ENCODE data around the gene CACNA1S. TPM values are rescaled to one million over a fixed set of nuclear protein-coding genes. Genes with fewer than 3 reads are reported as not detected.

CACNA1S gene
- polyA plus RNA-seq, 1 of the 3 experiments (the other 2 are of a cell fraction): not detected

DNA sequence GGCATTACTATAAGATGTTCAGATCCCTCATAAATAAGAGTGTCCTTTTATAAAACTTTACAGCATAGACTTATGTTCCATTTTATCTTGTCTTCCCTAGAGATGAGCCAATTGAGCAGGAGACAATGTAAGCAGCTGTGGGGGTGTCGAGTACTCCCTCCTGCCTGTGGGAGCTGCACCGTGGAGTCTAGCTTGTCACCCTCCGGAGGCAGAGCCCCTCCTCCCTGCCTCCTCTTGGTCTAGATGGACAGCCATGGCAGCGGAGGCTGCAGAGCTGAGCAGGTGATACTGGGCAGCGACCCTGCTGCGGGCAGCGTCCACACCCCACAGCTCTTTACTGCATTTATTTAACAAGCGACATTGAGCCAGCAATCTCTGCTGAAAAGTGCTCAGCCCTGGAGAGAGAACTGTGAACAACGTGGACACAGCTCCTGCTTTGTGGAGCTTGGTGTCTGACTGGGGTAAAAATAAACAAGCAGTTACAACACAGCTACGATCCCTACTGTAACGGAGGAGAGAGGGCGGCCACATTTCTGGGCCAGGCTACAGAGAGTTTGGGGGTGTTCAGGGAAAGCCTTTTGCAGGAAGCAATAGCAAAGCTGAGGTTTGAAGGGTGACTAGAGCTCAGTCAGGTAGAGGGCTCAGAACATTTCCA lies 75.9 kb downstream of the CACNA1S start:
- peaks cover 21% of the 10 kb centered on the region for H3K27me3 ChIP-seq (ENCODE audit: insufficient read depth)
- CTCF ChIA-PET: interaction anchor here (1.5 to 21.0 kb wide), 5 partner anchors 10 to 77 kb away, joined by 4 to 277 read pairs (median 5); partner anchors contain the start of gene KIF21B
- 78% methylated on average over 9 of the region's 12 CpGs for WGBS (ENCODE audit: low lambda C conversion rate)

DNA sequence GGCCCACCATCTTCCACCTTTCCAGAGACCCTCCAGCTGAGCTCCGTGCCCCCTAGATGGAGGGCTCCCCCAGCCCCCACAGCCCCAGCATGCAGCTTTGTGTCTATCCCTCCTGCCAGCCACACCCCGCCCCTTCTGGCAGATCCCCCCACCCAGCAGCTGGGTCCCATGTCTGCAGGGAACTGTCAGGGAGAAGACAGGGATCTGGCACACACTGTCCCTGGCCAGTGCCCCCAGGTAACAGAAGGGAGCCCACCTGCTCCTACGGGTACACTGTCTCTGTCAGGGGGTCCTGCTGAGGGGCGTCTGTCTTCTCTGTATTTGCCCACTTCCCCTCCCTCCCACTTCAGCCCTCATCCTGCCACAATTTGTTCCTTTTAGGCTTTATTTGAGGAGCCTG lies 77.6 kb downstream of the CACNA1S start:
- no peak overlapping the region for H3K9ac ChIP-seq
- DNase-seq: no peak
- H3K27ac ChIP-seq (ENCODE audit: low read depth in 2 of 2, low read length in 1 of 2): no peak overlapping the region
- POLR2A ChIA-PET: no interaction called here
- CTCF ChIA-PET: interaction anchor here (1.1 to 21.0 kb wide), 5 partner anchors 8 to 80 kb away, joined by 3 to 277 read pairs (median 5); partner anchors contain the start of gene KIF21B
- no peaks in the 10 kb centered on the region for H3K79me2 ChIP-seq (ENCODE audit: insufficient read depth)
- no peaks in the 10 kb centered on the region for H4K20me1 ChIP-seq (ENCODE audit: insufficient read depth)
- TF ChIP-seq, protein P1, sequence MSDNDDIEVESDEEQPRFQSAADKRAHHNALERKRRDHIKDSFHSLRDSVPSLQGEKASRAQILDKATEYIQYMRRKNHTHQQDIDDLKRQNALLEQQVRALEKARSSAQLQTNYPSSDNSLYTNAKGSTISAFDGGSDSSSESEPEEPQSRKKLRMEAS (IDR thresholded peaks at IDR 0.05; ENCODE audit: low read depth): no peak
- TF ChIP-seq, protein P2, sequence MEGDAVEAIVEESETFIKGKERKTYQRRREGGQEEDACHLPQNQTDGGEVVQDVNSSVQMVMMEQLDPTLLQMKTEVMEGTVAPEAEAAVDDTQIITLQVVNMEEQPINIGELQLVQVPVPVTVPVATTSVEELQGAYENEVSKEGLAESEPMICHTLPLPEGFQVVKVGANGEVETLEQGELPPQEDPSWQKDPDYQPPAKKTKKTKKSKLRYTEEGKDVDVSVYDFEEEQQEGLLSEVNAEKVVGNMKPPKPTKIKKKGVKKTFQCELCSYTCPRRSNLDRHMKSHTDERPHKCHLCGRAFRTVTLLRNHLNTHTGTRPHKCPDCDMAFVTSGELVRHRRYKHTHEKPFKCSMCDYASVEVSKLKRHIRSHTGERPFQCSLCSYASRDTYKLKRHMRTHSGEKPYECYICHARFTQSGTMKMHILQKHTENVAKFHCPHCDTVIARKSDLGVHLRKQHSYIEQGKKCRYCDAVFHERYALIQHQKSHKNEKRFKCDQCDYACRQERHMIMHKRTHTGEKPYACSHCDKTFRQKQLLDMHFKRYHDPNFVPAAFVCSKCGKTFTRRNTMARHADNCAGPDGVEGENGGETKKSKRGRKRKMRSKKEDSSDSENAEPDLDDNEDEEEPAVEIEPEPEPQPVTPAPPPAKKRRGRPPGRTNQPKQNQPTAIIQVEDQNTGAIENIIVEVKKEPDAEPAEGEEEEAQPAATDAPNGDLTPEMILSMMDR (IDR thresholded peaks at IDR 0.05): no peak
- no peak for TF ChIP-seq GATA2 (CRISPR knock-in tag; IDR thresholded peaks at IDR 0.05)
- TF ChIP-seq NFIC (IDR thresholded peaks at IDR 0.05; ENCODE audit: borderline replicate concordance): no peak
- no peak for TF ChIP-seq YY1 (IDR thresholded peaks at IDR 0.05; ENCODE audit: low read depth)
- TF ChIP-seq, protein P3, sequence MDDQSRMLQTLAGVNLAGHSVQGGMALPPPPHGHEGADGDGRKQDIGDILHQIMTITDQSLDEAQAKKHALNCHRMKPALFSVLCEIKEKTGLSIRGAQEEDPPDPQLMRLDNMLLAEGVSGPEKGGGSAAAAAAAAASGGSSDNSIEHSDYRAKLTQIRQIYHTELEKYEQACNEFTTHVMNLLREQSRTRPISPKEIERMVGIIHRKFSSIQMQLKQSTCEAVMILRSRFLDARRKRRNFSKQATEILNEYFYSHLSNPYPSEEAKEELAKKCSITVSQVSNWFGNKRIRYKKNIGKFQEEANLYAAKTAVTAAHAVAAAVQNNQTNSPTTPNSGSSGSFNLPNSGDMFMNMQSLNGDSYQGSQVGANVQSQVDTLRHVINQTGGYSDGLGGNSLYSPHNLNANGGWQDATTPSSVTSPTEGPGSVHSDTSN (IDR thresholded peaks at IDR 0.05): no peak
- TF ChIP-seq RFX5 (IDR thresholded peaks at IDR 0.05; ENCODE audit: low read length): no peak
- no peak overlapping the region for H2AFZ ChIP-seq (ENCODE audit: low read depth)
- H3K4me3 ChIP-seq (ENCODE audit: low read depth in 2 of 2, low read length in 1 of 2): no peak overlapping the region
- H3K9me2 ChIP-seq: no peaks in the 10 kb centered on the region
- 33% methylated on average over 2 of the region's 4 CpGs for WGBS (ENCODE audit: low lambda C conversion rate)
- H3K36me3 ChIP-seq (replicated peaks in 1 of 2; ENCODE audit: control insufficient read depth in 1 of 2, insufficient read depth in 2 of 2, low read length in 1 of 2): no peaks in the 10 kb centered on the region
- no peak overlapping the region for H3K4me2 ChIP-seq
- no peaks in the 10 kb centered on the region for H3F3A ChIP-seq (replicated peaks; ENCODE audit: insufficient read depth)
- H3K4me1 ChIP-seq (ENCODE audit: control insufficient read depth in 1 of 2, insufficient read depth in 2 of 2, low read depth in 1 of 2, low read length in 1 of 2): peaks cover 0 to 4% of the 10 kb centered on the region in 2 experiments; a peak in 1 of 4 replicates
- no peaks in the 10 kb centered on the region for H3K9me3 ChIP-seq
- peaks cover 21% of the 10 kb centered on the region for H3K27me3 ChIP-seq (ENCODE audit: insufficient read depth)

More for the DNA sequence above, 75.9 kb downstream of the CACNA1S start:
- Histone ChIP-seq H3K9me3 (no peaks in the 10 kb centered on the region), H4K20me1 (ENCODE audit: insufficient read depth) (no peaks in the 10 kb centered on the region), H3K9ac (no peak overlapping the region), H3K79me2 (ENCODE audit: insufficient read depth) (no peaks in the 10 kb centered on the region), H3K4me3 (ENCODE audit: low read depth in 2 of 2, low read length in 1 of 2) (no peak overlapping the region), H3K36me3 (replicated peaks in 1 of 2; ENCODE audit: control insufficient read depth in 1 of 2, insufficient read depth in 2 of 2, low read length in 1 of 2) (no peaks in the 10 kb centered on the region), H3K4me1 (ENCODE audit: control insufficient read depth in 1 of 2, insufficient read depth in 2 of 2, low read depth in 1 of 2, low read length in 1 of 2) (peaks cover 0 to 7% of the 10 kb centered on the region in 2 experiments; a peak in 1 of 4 replicates), H3K9me2 (no peaks in the 10 kb centered on the region), H3K27ac (ENCODE audit: low read depth in 2 of 2, low read length in 1 of 2) (no peak overlapping the region), H3F3A (replicated peaks; ENCODE audit: insufficient read depth) (no peaks in the 10 kb centered on the region), H2AFZ (ENCODE audit: low read depth) (no peak overlapping the region), H3K4me2 (no peak overlapping the region)
- TF ChIP-seq RAD21 (IDR thresholded peaks at IDR 0.05; ENCODE audit: low read length): no peak
- POLR2A ChIA-PET: no interaction called here
- no peak for DNase-seq

Data from SK-N-SH (cell line).